ENCODE measurements around the gene NEBL. TPM values are rescaled to one million over a fixed set of nuclear protein-coding genes. Genes with fewer than 3 reads are reported as not detected.

Gene NEBL
- total RNA-seq, 1 experiment from 2014 or later: 16.6 TPM

GRCh38 chr10:20871970-20872369 is 25.1 kb downstream of the NEBL start:
- no peaks in the 10 kb centered on the region for H3K4me1 ChIP-seq (ENCODE audit: control insufficient read depth in 1 of 2, insufficient read depth in 2 of 2, low read length in 2 of 2)
- H3K4me2 ChIP-seq (ENCODE audit: low read length): no peak overlapping the region
- no peak for ATAC-seq
- no peaks in the 10 kb centered on the region for H3K27me3 ChIP-seq (ENCODE audit: insufficient read depth, low read length)
- H3K9me3 ChIP-seq (ENCODE audit: control insufficient read depth in 1 of 2, insufficient read depth in 1 of 2, low read depth in 1 of 2, low read length in 2 of 2): no peaks in the 10 kb centered on the region
- no peak for DNase-seq (ENCODE audit: low read depth, low spot score)
- no TSS peak for BruUV-seq (replicated peaks)
- POLR2A ChIA-PET: no interaction called here
- H3K36me3 ChIP-seq (ENCODE audit: control insufficient read depth in 1 of 2, insufficient read depth in 2 of 2, low read length in 2 of 2): no peaks in the 10 kb centered on the region
- no peak overlapping the region for H3K27ac ChIP-seq (ENCODE audit: low read depth, low read length)
- RAD21 ChIA-PET (ENCODE audit: low non-redundant PET in 1 of 2, low total read pairs in 2 of 2, uncharacterized antibody in 2 of 2, unreplicated experiment in 2 of 2): no interaction called here
- no peaks in the 10 kb centered on the region for H3K9me2 ChIP-seq (ENCODE audit: insufficient read depth)
- CTCF ChIA-PET: no interaction called here
- H4K20me1 ChIP-seq (ENCODE audit: insufficient read depth): no peaks in the 10 kb centered on the region
- TF ChIP-seq MAX (IDR thresholded peaks at IDR 0.05) (no peak), YY1 (IDR thresholded peaks at IDR 0.05; ENCODE audit: extremely low read depth, insufficient replicate concordance, low read depth, low read length) (no peak), ZFX (IDR thresholded peaks at IDR 0.05) (no peak), POLR2A (IDR thresholded peaks at IDR 0.05; ENCODE audit: borderline replicate concordance, extremely low read depth, insufficient read depth, insufficient read length) (no peak), TCF7L2 (IDR thresholded peaks at IDR 0.05; ENCODE audit: borderline replicate concordance, extremely low read depth, insufficient read depth, insufficient read length) (no peak), JUND (IDR thresholded peaks at IDR 0.05) (no peak), EZH2phosphoT487 (IDR thresholded peaks at IDR 0.05; ENCODE audit: borderline replicate concordance) (no peak), ZBTB33 (IDR thresholded peaks at IDR 0.05; ENCODE audit: extremely low read depth, insufficient replicate concordance, low read length) (no peak), ATF3 (IDR thresholded peaks at IDR 0.05) (no peak), SIN3A (IDR thresholded peaks at IDR 0.05; ENCODE audit: low read depth) (no peak), CBX3 (IDR thresholded peaks at IDR 0.05; ENCODE audit: low read depth) (no peak), CEBPB (IDR thresholded peaks at IDR 0.05; ENCODE audit: low read depth) (no peak), SRF (IDR thresholded peaks at IDR 0.05; ENCODE audit: low read depth) (no peak), RAD21 (IDR thresholded peaks at IDR 0.05; ENCODE audit: low read depth) (no peak), SP1 (IDR thresholded peaks at IDR 0.05; ENCODE audit: low read depth) (no peak)
- no peak overlapping the region for H2AFZ ChIP-seq (ENCODE audit: low read depth, low read length, poor library complexity, severe bottlenecking)
- H3K79me2 ChIP-seq (ENCODE audit: insufficient read depth, low read length): no peaks in the 10 kb centered on the region
- no peak overlapping the region for H3K9ac ChIP-seq (ENCODE audit: low read length)
- intact Hi-C loops (cut with micrococcal nuclease): no loop called here
- H3K4me3 ChIP-seq (replicated peaks in 1 of 2; ENCODE audit: low read depth in 1 of 2, low read length in 2 of 2): no peak overlapping the region

Measured in HCT116 (cell line).